ENCODE data around the gene CDC42BPB.

Gene CDC42BPB

DNA sequence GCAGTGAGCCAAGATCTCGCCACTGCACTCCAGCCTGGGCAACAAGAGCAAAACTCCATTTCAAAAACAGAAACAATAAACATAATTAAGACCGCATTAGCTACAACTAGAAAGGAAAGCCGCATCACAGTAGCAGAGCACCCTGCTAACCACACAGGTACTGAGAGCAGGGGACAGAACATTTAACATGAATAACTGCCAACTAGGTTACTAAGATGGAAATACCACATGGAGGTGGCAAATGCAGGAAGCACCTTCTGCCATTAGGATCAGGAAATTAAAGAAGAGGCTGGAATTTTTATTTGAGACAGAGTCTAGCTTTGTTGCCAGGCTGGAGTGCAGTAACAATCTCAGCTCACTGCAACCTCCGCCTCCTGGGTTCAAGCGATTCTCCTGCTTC is 41.9 kb downstream of the CDC42BPB start:
- Histone ChIP-seq H3K27me3 (ENCODE audit: control insufficient read depth, low read length) (peaks cover 2% of the 10 kb centered on the region; the same call in 1 of the 2 replicates), H3K4me3 (ENCODE audit: low read length) (no peak overlapping the region), H3F3A (ENCODE audit: control insufficient read depth, insufficient read depth) (no peaks in the 10 kb centered on the region), H3K9me3 (ENCODE audit: control insufficient read depth, insufficient read depth, low read length) (no peaks in the 10 kb centered on the region), H3K36me3 (ENCODE audit: control insufficient read depth, low read length) (no peaks in the 10 kb centered on the region), H3K4me2 (ENCODE audit: low read length) (no peak overlapping the region), H3K79me2 (ENCODE audit: control insufficient read depth, low read length) (no peaks in the 10 kb centered on the region), H3K27ac (ENCODE audit: low read depth, low read length) (no peak overlapping the region), H3K4me1 (ENCODE audit: control insufficient read depth, low read length) (no peaks in the 10 kb centered on the region), H4K20me1 (ENCODE audit: control insufficient read depth, insufficient read depth, low read depth, low read length) (no peaks in the 10 kb centered on the region), H3K9me2 (replicated peaks; ENCODE audit: control insufficient read depth, low read length) (no peaks in the 10 kb centered on the region)
- no peak for TF ChIP-seq EZH2phosphoT487 (IDR thresholded peaks at IDR 0.05; ENCODE audit: borderline replicate concordance, low read length)
- TF ChIP-seq, protein P1, sequence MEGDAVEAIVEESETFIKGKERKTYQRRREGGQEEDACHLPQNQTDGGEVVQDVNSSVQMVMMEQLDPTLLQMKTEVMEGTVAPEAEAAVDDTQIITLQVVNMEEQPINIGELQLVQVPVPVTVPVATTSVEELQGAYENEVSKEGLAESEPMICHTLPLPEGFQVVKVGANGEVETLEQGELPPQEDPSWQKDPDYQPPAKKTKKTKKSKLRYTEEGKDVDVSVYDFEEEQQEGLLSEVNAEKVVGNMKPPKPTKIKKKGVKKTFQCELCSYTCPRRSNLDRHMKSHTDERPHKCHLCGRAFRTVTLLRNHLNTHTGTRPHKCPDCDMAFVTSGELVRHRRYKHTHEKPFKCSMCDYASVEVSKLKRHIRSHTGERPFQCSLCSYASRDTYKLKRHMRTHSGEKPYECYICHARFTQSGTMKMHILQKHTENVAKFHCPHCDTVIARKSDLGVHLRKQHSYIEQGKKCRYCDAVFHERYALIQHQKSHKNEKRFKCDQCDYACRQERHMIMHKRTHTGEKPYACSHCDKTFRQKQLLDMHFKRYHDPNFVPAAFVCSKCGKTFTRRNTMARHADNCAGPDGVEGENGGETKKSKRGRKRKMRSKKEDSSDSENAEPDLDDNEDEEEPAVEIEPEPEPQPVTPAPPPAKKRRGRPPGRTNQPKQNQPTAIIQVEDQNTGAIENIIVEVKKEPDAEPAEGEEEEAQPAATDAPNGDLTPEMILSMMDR (IDR thresholded peaks at IDR 0.05; ENCODE audit: low read depth, low read length, poor library complexity, severe bottlenecking) = no peak

DNA sequence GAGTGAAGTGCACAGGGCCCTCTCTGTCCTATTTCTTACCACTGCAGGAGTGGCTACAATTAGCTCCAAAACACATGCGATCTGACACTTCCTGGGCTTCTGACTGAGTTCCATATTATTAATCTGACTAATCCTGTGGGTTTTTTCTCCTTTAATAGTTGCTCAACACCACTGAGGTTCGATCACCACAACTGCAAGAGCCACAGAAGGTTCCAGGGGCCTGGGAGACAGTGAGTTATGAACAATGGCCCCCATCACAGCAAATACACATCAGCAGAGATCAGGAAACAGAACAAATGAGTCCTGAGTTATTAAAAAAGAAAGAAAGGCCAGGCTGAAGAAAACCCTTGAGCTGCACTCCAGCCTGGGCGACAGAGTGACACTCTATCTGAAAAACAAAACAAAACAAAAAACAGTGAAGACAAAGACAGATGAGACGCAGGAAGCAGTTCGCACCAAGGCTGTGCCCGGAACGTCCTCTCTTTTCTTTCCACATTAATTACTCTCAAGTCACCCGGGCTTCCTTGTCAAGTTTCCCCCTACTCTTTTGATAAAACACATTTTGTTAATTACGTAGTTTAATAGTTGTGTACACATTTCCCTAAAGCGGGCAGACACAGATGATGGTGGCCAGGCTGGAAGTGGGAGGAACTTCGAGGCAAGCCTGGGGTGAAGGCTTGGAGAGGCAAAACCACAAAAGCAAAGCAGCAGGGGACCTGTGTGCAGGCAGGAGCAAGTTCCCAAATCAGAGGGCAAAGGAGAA is 42.7 kb downstream of the CDC42BPB start:
- no peaks in the 10 kb centered on the region for H4K20me1 ChIP-seq (ENCODE audit: control insufficient read depth, insufficient read depth, low read depth, low read length)
- H3K79me2 ChIP-seq (ENCODE audit: control insufficient read depth, low read length) = no peaks in the 10 kb centered on the region
- H3K9me3 ChIP-seq (ENCODE audit: control insufficient read depth, insufficient read depth, low read length) = no peaks in the 10 kb centered on the region
- H3K27me3 ChIP-seq (ENCODE audit: control insufficient read depth, low read length) = peaks cover 2% of the 10 kb centered on the region; the same call in 1 of the 2 replicates
- no peaks in the 10 kb centered on the region for H3K4me1 ChIP-seq (ENCODE audit: control insufficient read depth, low read length)
- no peaks in the 10 kb centered on the region for H3F3A ChIP-seq (ENCODE audit: control insufficient read depth, insufficient read depth)
- no peak overlapping the region for H3K4me3 ChIP-seq (ENCODE audit: low read length)
- no peak overlapping the region for H3K27ac ChIP-seq (ENCODE audit: low read depth, low read length)
- no peak for TF ChIP-seq EZH2phosphoT487 (IDR thresholded peaks at IDR 0.05; ENCODE audit: borderline replicate concordance, low read length)
- TF ChIP-seq, protein P1 (IDR thresholded peaks at IDR 0.05; ENCODE audit: low read depth, low read length, poor library complexity, severe bottlenecking) = no peak
- no peak overlapping the region for H3K4me2 ChIP-seq (ENCODE audit: low read length)
- no peaks in the 10 kb centered on the region for H3K36me3 ChIP-seq (ENCODE audit: control insufficient read depth, low read length)
- no peaks in the 10 kb centered on the region for H3K9me2 ChIP-seq (replicated peaks; ENCODE audit: control insufficient read depth, low read length)

DNA sequence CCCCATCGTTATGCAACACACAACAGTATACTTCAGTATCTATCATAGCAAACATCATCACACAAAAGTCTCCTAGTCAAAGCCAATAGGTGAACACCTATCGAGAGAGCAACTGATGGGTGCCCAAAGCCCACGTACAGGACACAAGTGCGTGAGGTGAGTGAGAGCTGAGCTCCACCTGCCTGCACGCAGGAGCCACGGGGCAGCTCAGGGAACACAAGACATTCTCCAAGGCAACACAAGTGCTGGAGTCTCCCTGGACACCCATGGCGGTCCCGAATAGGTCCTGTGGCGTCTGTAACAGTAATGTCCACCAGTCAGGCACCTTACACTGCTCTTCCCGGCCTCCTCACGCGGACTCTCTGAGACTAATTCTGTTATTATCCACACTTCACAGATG is 44.3 kb downstream of the CDC42BPB start:
- no peak for TF ChIP-seq EZH2phosphoT487 (IDR thresholded peaks at IDR 0.05; ENCODE audit: borderline replicate concordance, low read length)
- TF ChIP-seq, protein P1 (IDR thresholded peaks at IDR 0.05; ENCODE audit: low read depth, low read length, poor library complexity, severe bottlenecking) = no peak
- Histone ChIP-seq H4K20me1 (ENCODE audit: control insufficient read depth, insufficient read depth, low read depth, low read length) (no peaks in the 10 kb centered on the region), H3K9me2 (replicated peaks; ENCODE audit: control insufficient read depth, low read length) (no peaks in the 10 kb centered on the region), H3K27ac (ENCODE audit: low read depth, low read length) (no peak overlapping the region), H3K27me3 (ENCODE audit: control insufficient read depth, low read length) (peaks cover 2% of the 10 kb centered on the region; the same call in 1 of the 2 replicates), H3F3A (ENCODE audit: control insufficient read depth, insufficient read depth) (no peaks in the 10 kb centered on the region), H3K4me2 (ENCODE audit: low read length) (no peak overlapping the region), H3K4me1 (ENCODE audit: control insufficient read depth, low read length) (no peaks in the 10 kb centered on the region), H3K4me3 (ENCODE audit: low read length) (no peak overlapping the region), H3K9me3 (ENCODE audit: control insufficient read depth, insufficient read depth, low read length) (no peaks in the 10 kb centered on the region), H3K36me3 (ENCODE audit: control insufficient read depth, low read length) (no peaks in the 10 kb centered on the region), H3K79me2 (ENCODE audit: control insufficient read depth, low read length) (no peaks in the 10 kb centered on the region)

All from DOHH2 (cell line).